IMR-90 (cell line): ENCODE results near the gene XAB2. TPM values are rescaled to one million over a fixed set of nuclear protein-coding genes. Genes with fewer than 3 reads are reported as not detected.

ENCODE experiments used
- ATAC-seq: fragments of 200-7000 bp; cut with Tn5 transposase; 2 replicates; pipeline ENCODE4 v1.9.1; 2020; ENCODE audit warnings: low read depth, mild to moderate bottlenecking, moderate library complexity
- BruUV-seq: library from RNA; stranded (reverse); fragments of 400-500 nt; replicated peaks from 2 replicates; lab custom pipeline; 2021; lab: Mats Ljungman, UMichigan
- CTCF ChIA-PET: fragments of 300-600 bp; formaldehyde crosslinking; extraction: SDS; loops from one replicate; lab custom pipeline; 2021; ENCODE audit warnings: antibody characterized with exemption; lab: Yijun Ruan, JAX
- POLR2A ChIA-PET: fragments of 300-600 bp; sonication (Branson Sonifier 250); formaldehyde crosslinking; loops from one replicate; lab custom pipeline; 2022; ENCODE audit warnings: antibody characterized with exemption; ENCODE audit not compliant: unreplicated experiment; lab: Charles Lee
- DNase-seq: peaks from one replicate; pipeline ENCODE4 v3.0.0; 2013
- H2AFZ ChIP-seq: replicated peaks from 2 replicates; pipeline ENCODE3; 2013; ENCODE audit warnings: low read length, mild to moderate bottlenecking; ENCODE audit not compliant: poor library complexity
- H2AK5ac ChIP-seq: 2 replicates; pipeline ENCODE4 v1.6.1; 2013; ENCODE audit warnings: low read depth, low read length, inconsistent platforms
- H2AK9ac ChIP-seq: replicated peaks from 2 replicates; pipeline ENCODE3; 2013; ENCODE audit warnings: mild to moderate bottlenecking, low read depth, low read length, moderate library complexity; ENCODE audit not compliant: poor library complexity
- H2BK120ac ChIP-seq: 2 replicates; pipeline ENCODE4 v1.6.1; 2013; ENCODE audit warnings: low read depth, low read length, inconsistent platforms
- H2BK15ac ChIP-seq: 3 replicates; pipeline ENCODE4 v1.6.1; 2013; ENCODE audit warnings: low read depth, low read length, inconsistent platforms
- H2BK20ac ChIP-seq: 2 replicates; pipeline ENCODE4 v1.6.1; 2013; ENCODE audit warnings: low read depth, mild to moderate bottlenecking, inconsistent platforms, low read length, moderate library complexity
- H2BK5ac ChIP-seq: 2 replicates; pipeline ENCODE4 v1.6.1; 2013; ENCODE audit warnings: mild to moderate bottlenecking, low read depth, low read length, inconsistent platforms; ENCODE audit not compliant: poor library complexity, severe bottlenecking
- H3K14ac ChIP-seq: replicated peaks from 2 replicates; pipeline ENCODE4 v1.6.1; 2013; ENCODE audit warnings: low read depth, low read length, inconsistent platforms
- H3K18ac ChIP-seq: 2 replicates; pipeline ENCODE4 v1.6.1; 2013; ENCODE audit warnings: low read depth, low read length, control low read depth
- H3K23ac ChIP-seq: 2 replicates; pipeline ENCODE4 v1.6.1; 2013; ENCODE audit warnings: low read depth, low read length, inconsistent platforms
- H3K27ac ChIP-seq: 2 replicates; pipeline ENCODE4 v1.5.1; 2013; ENCODE audit warnings: mild to moderate bottlenecking, control low read depth, low read length; ENCODE audit not compliant: insufficient read depth
- H3K27me3 ChIP-seq: 2 replicates; pipeline ENCODE4 v1.6.1; 2013; ENCODE audit warnings: low read length; ENCODE audit not compliant: control insufficient read depth, insufficient read depth
- H3K36me3 ChIP-seq: 2 replicates; pipeline ENCODE4 v1.6.1; 2013; ENCODE audit warnings: low read length, mixed read lengths; ENCODE audit not compliant: control insufficient read depth, insufficient read depth
- H3K4ac ChIP-seq: 2 replicates; pipeline ENCODE4 v1.6.1; 2013; ENCODE audit warnings: low read depth, low read length, inconsistent platforms
- H3K4me1 ChIP-seq: 2 replicates; pipeline ENCODE4 v1.6.1; 2013; ENCODE audit warnings: low read length, mixed read lengths; ENCODE audit not compliant: control insufficient read depth, insufficient read depth
- H3K4me2 ChIP-seq: 2 replicates; pipeline ENCODE4 v1.6.1; 2013; ENCODE audit warnings: low read depth, mild to moderate bottlenecking, control low read depth, low read length, moderate library complexity
- H3K4me3 ChIP-seq: 2 replicates; pipeline ENCODE4 v1.5.1; 2013; ENCODE audit warnings: low read depth, mild to moderate bottlenecking, control low read depth, low read length, moderate library complexity; ENCODE audit not compliant: insufficient read depth
- H3K56ac ChIP-seq: 2 replicates; pipeline ENCODE4 v1.6.1; 2013; ENCODE audit warnings: low read length, inconsistent platforms; ENCODE audit not compliant: insufficient read depth; ENCODE audit errors: extremely low read depth
- H3K79me1 ChIP-seq, 2 experiments: 2 replicates each; pipeline ENCODE4 v1.6.1; 2013; ENCODE audit warnings: low read length in 2 of 2, inconsistent platforms in 1 of 2, low read depth in 1 of 2
- H3K9ac ChIP-seq: 2 replicates; pipeline ENCODE4 v1.6.1; 2013; ENCODE audit warnings: low read depth, low read length, control low read depth
- H3K9me1 ChIP-seq: 2 replicates; pipeline ENCODE4 v1.6.1; 2013; ENCODE audit warnings: low read length, inconsistent platforms; ENCODE audit not compliant: insufficient read depth
- H3K9me3 ChIP-seq: 2 replicates; pipeline ENCODE4 v1.6.1; 2013; ENCODE audit warnings: low read length; ENCODE audit not compliant: control insufficient read depth, insufficient read depth
- H4K20me1 ChIP-seq: 2 replicates; pipeline ENCODE4 v1.6.1; 2013; ENCODE audit warnings: low read length, inconsistent platforms; ENCODE audit not compliant: insufficient read depth
- H4K5ac ChIP-seq: 2 replicates; pipeline ENCODE4 v1.6.1; 2013; ENCODE audit warnings: mild to moderate bottlenecking, low read depth, low read length, control low read depth
- H4K8ac ChIP-seq, 2 experiments: 2 replicates each; pipeline ENCODE4 v1.6.1; 2013; ENCODE audit warnings: low read depth in 2 of 2, low read length in 2 of 2, control low read depth in 1 of 2, inconsistent platforms in 1 of 2
- H4K91ac ChIP-seq: 2 replicates; pipeline ENCODE4 v1.6.1; 2013; ENCODE audit warnings: low read depth, low read length, inconsistent platforms; ENCODE audit not compliant: insufficient read depth
- BHLHE40 ChIP-seq: fragments of 150-350 bp; IDR thresholded peaks from 2 replicates; pipeline ENCODE4 v1.6.1; 2016; ENCODE audit warnings: mild to moderate bottlenecking, low read depth, low read length
- CEBPB ChIP-seq: IDR thresholded peaks from 2 replicates; pipeline ENCODE4 v1.6.1; 2012; ENCODE audit warnings: low read depth, low read length, improper control_type of control experiment
- CHD1 ChIP-seq: IDR thresholded peaks from 2 replicates; pipeline ENCODE4 v1.6.1; 2012; ENCODE audit warnings: low read depth, low read length, improper control_type of control experiment
- CTCF ChIP-seq: conservative IDR thresholded peaks from 2 replicates; pipeline ENCODE4 v1.5.1; 2012; ENCODE audit warnings: mild to moderate bottlenecking, low read depth, low read length, improper control_type of control experiment
- ELK1 ChIP-seq: fragments of 150-350 bp; IDR thresholded peaks from 2 replicates; pipeline ENCODE4 v1.6.1; 2016; ENCODE audit warnings: low read depth, mild to moderate bottlenecking, low read length, moderate library complexity, borderline replicate concordance
- FOS ChIP-seq: fragments of 150-350 bp; IDR thresholded peaks from 2 replicates; pipeline ENCODE4 v1.6.1; 2016; ENCODE audit warnings: low read depth, low read length
- MAFK ChIP-seq: IDR thresholded peaks from 2 replicates; pipeline ENCODE4 v1.6.1; 2012; ENCODE audit warnings: low read depth, low read length, improper control_type of control experiment
- MAZ ChIP-seq: IDR thresholded peaks from 2 replicates; pipeline ENCODE4 v1.6.1; 2012; ENCODE audit warnings: low read depth, mild to moderate bottlenecking, low read length, improper control_type of control experiment, moderate library complexity, borderline replicate concordance
- MXI1 ChIP-seq: IDR thresholded peaks from 2 replicates; pipeline ENCODE4 v1.6.1; 2012; ENCODE audit warnings: low read depth, mild to moderate bottlenecking, low read length, moderate library complexity, borderline replicate concordance
- NFE2L2 ChIP-seq: fragments of 150-350 bp; IDR thresholded peaks from 2 replicates; pipeline ENCODE4 v1.6.1; 2016; ENCODE audit warnings: low read depth, mild to moderate bottlenecking, low read length
- POLR2A ChIP-seq: IDR thresholded peaks from 2 replicates; pipeline ENCODE4 v1.6.1; 2012; ENCODE audit warnings: mild to moderate bottlenecking, low read depth, low read length
- RAD21 ChIP-seq: IDR thresholded peaks from 2 replicates; pipeline ENCODE4 v1.6.1; 2012; ENCODE audit warnings: low read length, improper control_type of control experiment
- RCOR1 ChIP-seq: IDR thresholded peaks from 2 replicates; pipeline ENCODE4 v1.6.1; 2012; ENCODE audit warnings: mild to moderate bottlenecking, low read length, improper control_type of control experiment; ENCODE audit not compliant: insufficient replicate concordance
- RFX5 ChIP-seq: IDR thresholded peaks from 2 replicates; pipeline ENCODE4 v1.8.0; 2012; ENCODE audit warnings: low read depth, mild to moderate bottlenecking, low read length, moderate library complexity
- SMC3 ChIP-seq: fragments of 150-350 bp; IDR thresholded peaks from 2 replicates; pipeline ENCODE4 v1.6.1; 2016; ENCODE audit warnings: low read depth, mild to moderate bottlenecking, antibody characterized with exemption, low read length, moderate library complexity
- WGBS, 2 experiments: methylation state at CpG; one replicate each; pipeline versions ENCODE4 v1.1.5 to v1.1.7; 2013; ENCODE audit warnings: missing lambda C conversion rate in 2 of 2; ENCODE audit not compliant: insufficient read length in 1 of 2; ENCODE audit errors: extremely low coverage in 2 of 2; 5-methylcytosine and 5-hydroxymethylcytosine counted together
- dilution Hi-C: fragments of 300-500 bp; cut with HindIII; formaldehyde crosslinking; loops from one replicate; pipeline ENCODE4 v1.14.3; 2018; ENCODE audit warnings: low sequenced_read_pairs; ENCODE audit not compliant: unreplicated experiment
- in situ Hi-C: fragments of 300-500 bp; cut with MboI; formaldehyde crosslinking; loops from 3 replicates; pipeline ENCODE4 v1.14.3; 2019; ENCODE audit warnings: low sequenced_read_pairs, inconsistent platforms, mixed read lengths
- intact Hi-C: fragments of 100-400 bp; cut with micrococcal nuclease; formaldehyde crosslinking; loops from 2 replicates; pipeline ENCODE4 v1.10.0; 2022
- polyA plus RNA-seq, 3 experiments: library from polyadenylated mRNA; depleted of rRNA; stranded (reverse); fragments of >200 nt; gene quantifications; 2 replicates each; pipeline ENCODE4 v1.2.3, GENCODE V29; 2012; ENCODE audit warnings: low replicate concordance in 1 of 3
- total RNA-seq: library from RNA; depleted of rRNA; stranded (reverse); fragments of >200 nt; gene quantifications from 2 replicates; pipeline ENCODE4 v1.2.3, GENCODE V29; 2012
- TF ChIP-seq, protein P1 (sequence below): fragments of 150-350 bp; IDR thresholded peaks from 2 replicates; pipeline ENCODE4 v1.6.1; 2017; ENCODE audit warnings: mild to moderate bottlenecking, antibody characterized with exemption, low read length, low read depth

Gene XAB2
- total and polyA plus RNA-seq, 2 of the 4 experiments (the other 2 are of a cell fraction): 29.9 to 34.4 TPM

DNA sequence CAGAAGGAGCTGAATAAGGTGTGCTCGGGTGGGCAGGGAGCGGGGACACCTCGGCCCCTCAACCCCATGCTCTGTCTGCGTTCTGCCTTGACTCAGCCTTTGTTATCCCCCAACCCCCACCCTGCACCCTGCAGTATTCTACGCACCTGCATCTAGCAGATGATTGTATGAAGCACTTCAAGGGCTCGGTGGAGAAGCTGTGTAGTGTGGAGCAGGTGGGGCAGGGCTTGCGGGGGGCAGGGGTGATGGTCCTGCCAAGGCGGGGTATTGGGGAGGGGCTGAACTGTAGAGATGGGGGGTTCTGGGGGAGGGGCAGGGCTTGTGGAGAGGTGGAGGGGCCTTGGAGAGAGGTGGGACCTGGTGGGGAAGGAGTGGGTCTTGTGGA, 13.7 kb upstream of the XAB2 start:
- H2AK5ac ChIP-seq: no peak overlapping the region
- no peak for DNase-seq
- no peak overlapping the region for H2BK120ac ChIP-seq
- H4K20me1 ChIP-seq: peaks cover 5% of the 10 kb centered on the region; the same call in 1 of the 2 replicates
- dilution Hi-C loops: no loop called here
- H3K23ac ChIP-seq: no peak overlapping the region
- no peak overlapping the region for H3K4me3 ChIP-seq
- no peak overlapping the region for H4K91ac ChIP-seq
- no peak overlapping the region for H2BK20ac ChIP-seq
- H3K4me2 ChIP-seq: no peak overlapping the region
- no peak overlapping the region for H3K18ac ChIP-seq
- peaks cover 7% of the 10 kb centered on the region; the same call in 1 of the 2 replicates for H3K9me1 ChIP-seq
- H4K5ac ChIP-seq: no peak overlapping the region
- POLR2A ChIA-PET: no interaction called here
- H3K79me1 ChIP-seq: no peaks in the 10 kb centered on the region
- no TSS peak for BruUV-seq
- WGBS, 2 experiments: 81% methylated on average over 3 of the region's 8 CpGs; no CpG with 5 or more reads in 1 of the 2 experiments
- no peaks in the 10 kb centered on the region for H3K9me3 ChIP-seq
- no peaks in the 10 kb centered on the region for H3K4me1 ChIP-seq
- CTCF ChIA-PET: no interaction called here
- no peak overlapping the region for H4K8ac ChIP-seq
- H3K36me3 ChIP-seq: no peaks in the 10 kb centered on the region
- H2BK15ac ChIP-seq: no peak overlapping the region
- no peak overlapping the region for H3K4ac ChIP-seq
- peaks cover 3% of the 10 kb centered on the region; the same call in 1 of the 2 replicates for H3K27me3 ChIP-seq
- no peak for ATAC-seq
- in situ Hi-C loops: no loop called here
- no peak overlapping the region for H3K27ac ChIP-seq
- H3K9ac ChIP-seq: no peak overlapping the region
- TF ChIP-seq MAFK (no peak), CHD1 (no peak), ELK1 (no peak), CEBPB (no peak), POLR2A (no peak), SMC3 (no peak), NFE2L2 (no peak), CTCF (no peak), RAD21 (no peak), RCOR1 (no peak), MAZ (no peak), BHLHE40 (no peak), FOS (no peak), MXI1 (no peak), RFX5 (no peak)
- TF ChIP-seq, protein P1, sequence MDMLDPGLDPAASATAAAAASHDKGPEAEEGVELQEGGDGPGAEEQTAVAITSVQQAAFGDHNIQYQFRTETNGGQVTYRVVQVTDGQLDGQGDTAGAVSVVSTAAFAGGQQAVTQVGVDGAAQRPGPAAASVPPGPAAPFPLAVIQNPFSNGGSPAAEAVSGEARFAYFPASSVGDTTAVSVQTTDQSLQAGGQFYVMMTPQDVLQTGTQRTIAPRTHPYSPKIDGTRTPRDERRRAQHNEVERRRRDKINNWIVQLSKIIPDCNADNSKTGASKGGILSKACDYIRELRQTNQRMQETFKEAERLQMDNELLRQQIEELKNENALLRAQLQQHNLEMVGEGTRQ: no peak
- H3K14ac ChIP-seq: no peak overlapping the region
- intact Hi-C loops: no loop called here
- H2BK5ac ChIP-seq: no peak overlapping the region
- no peak overlapping the region for H3K56ac ChIP-seq
- no peak overlapping the region for H2AFZ ChIP-seq
- H2AK9ac ChIP-seq: no peak overlapping the region
